H9 (cell line): Measurements from ENCODE around the gene UST. TPM values are rescaled to one million over a fixed set of nuclear protein-coding genes. Genes with fewer than 3 reads are reported as not detected.

Experiments used
- DNase-seq: peaks from one replicate; pipeline ENCODE4 v3.0.0-alpha.2; 2017
- H2AFZ ChIP-seq: one replicate; pipeline ENCODE4 v1.6.1; 2013; ENCODE audit warnings: mild to moderate bottlenecking, low read length, control low read depth, moderate library complexity
- H2AK5ac ChIP-seq: 2 replicates; pipeline ENCODE4 v1.6.1; 2013; ENCODE audit warnings: low read length, control low read depth, mixed read lengths; ENCODE audit not compliant: insufficient read length
- H2BK120ac ChIP-seq: one replicate; pipeline ENCODE4 v1.6.1; 2013; ENCODE audit warnings: low read depth, mild to moderate bottlenecking, low read length, control low read depth, inconsistent platforms; ENCODE audit not compliant: poor library complexity, severe bottlenecking
- H2BK12ac ChIP-seq: 2 replicates; pipeline ENCODE4 v1.6.1; 2013; ENCODE audit warnings: low read length, control low read depth, mixed read lengths, low read depth; ENCODE audit not compliant: insufficient read length
- H2BK15ac ChIP-seq: 2 replicates; pipeline ENCODE4 v1.6.1; 2013; ENCODE audit warnings: low read depth, low read length, control low read depth
- H2BK20ac ChIP-seq: one replicate; pipeline ENCODE4 v1.6.1; 2013; ENCODE audit warnings: low read depth, mild to moderate bottlenecking, low read length, control low read depth, inconsistent platforms; ENCODE audit not compliant: poor library complexity, severe bottlenecking
- H2BK5ac ChIP-seq: 2 replicates; pipeline ENCODE4 v1.6.1; 2013; ENCODE audit warnings: low read length, control low read depth, mixed read lengths; ENCODE audit not compliant: insufficient read length
- H3K14ac ChIP-seq: 2 replicates; pipeline ENCODE4 v1.6.1; 2013; ENCODE audit warnings: low read length, control low read depth; ENCODE audit not compliant: insufficient read depth
- H3K18ac ChIP-seq: 2 replicates; pipeline ENCODE4 v1.6.1; 2013; ENCODE audit warnings: low read depth, mild to moderate bottlenecking, mixed read lengths, low read length, control low read depth; ENCODE audit not compliant: insufficient read length
- H3K23ac ChIP-seq: 2 replicates; pipeline ENCODE4 v1.6.1; 2013; ENCODE audit warnings: low read length, control low read depth, mixed read lengths, low read depth; ENCODE audit not compliant: insufficient read length
- H3K23me2 ChIP-seq: 2 replicates; pipeline ENCODE4 v1.6.1; 2013; ENCODE audit warnings: low read depth, mild to moderate bottlenecking, mixed read lengths, low read length, control low read depth; ENCODE audit not compliant: insufficient read length, poor library complexity, severe bottlenecking
- H3K27ac ChIP-seq: 2 replicates; pipeline ENCODE4 v1.5.1; 2013; ENCODE audit warnings: low read length, control low read depth, mixed read lengths, low read depth; ENCODE audit not compliant: insufficient read length
- H3K27me3 ChIP-seq: 2 replicates; pipeline ENCODE4 v1.6.1; 2013; ENCODE audit warnings: low read length, control low read depth, inconsistent platforms; ENCODE audit not compliant: insufficient read depth
- H3K4ac ChIP-seq: 2 replicates; pipeline ENCODE4 v1.6.1; 2013; ENCODE audit warnings: low read depth, mild to moderate bottlenecking, control low read depth, inconsistent platforms, low read length, moderate library complexity
- H3K4me1 ChIP-seq: 2 replicates; pipeline ENCODE4 v1.6.1; 2013; ENCODE audit warnings: low read length, control low read depth, inconsistent platforms; ENCODE audit not compliant: insufficient read depth
- H3K4me2 ChIP-seq: 2 replicates; pipeline ENCODE4 v1.6.1; 2013; ENCODE audit warnings: low read length, control low read depth, mixed read lengths; ENCODE audit not compliant: insufficient read length, insufficient read depth
- H3K56ac ChIP-seq: 2 replicates; pipeline ENCODE4 v1.6.1; 2013; ENCODE audit warnings: low read depth, mild to moderate bottlenecking, mixed read lengths, low read length, control low read depth; ENCODE audit not compliant: insufficient read length
- H3K79me1 ChIP-seq: 2 replicates; pipeline ENCODE4 v1.6.1; 2013; ENCODE audit warnings: low read depth, mild to moderate bottlenecking, moderate library complexity, low read length, control low read depth, inconsistent platforms; ENCODE audit not compliant: insufficient read depth, poor library complexity, severe bottlenecking
- H3K79me2 ChIP-seq: 2 replicates; pipeline ENCODE4 v1.6.1; 2013; ENCODE audit warnings: low read length, control low read depth, inconsistent platforms; ENCODE audit not compliant: insufficient read depth
- H3K9ac ChIP-seq: 2 replicates; pipeline ENCODE4 v1.6.1; 2013; ENCODE audit warnings: low read length, control low read depth, mixed read lengths; ENCODE audit not compliant: insufficient read length; ENCODE audit errors: extremely low read depth
- H3K9me3 ChIP-seq: one replicate; pipeline ENCODE4 v1.6.1; 2013; ENCODE audit warnings: low read depth, low read length, inconsistent platforms; ENCODE audit not compliant: control insufficient read depth
- H3T11ph ChIP-seq: one replicate; pipeline ENCODE4 v1.6.1; 2013; ENCODE audit warnings: mild to moderate bottlenecking, low read length, control low read depth, inconsistent platforms
- H4K20me1 ChIP-seq: one replicate; pipeline ENCODE4 v1.6.1; 2013; ENCODE audit not compliant: control insufficient read depth, insufficient read length, insufficient read depth
- H4K5ac ChIP-seq: 2 replicates; pipeline ENCODE4 v1.6.1; 2013; ENCODE audit warnings: low read depth, mild to moderate bottlenecking, mixed read lengths, low read length, control low read depth; ENCODE audit not compliant: insufficient read length
- H4K8ac ChIP-seq: replicated peaks from 2 replicates; pipeline ENCODE4 v1.6.1; 2013; ENCODE audit warnings: low read length, control low read depth, mixed read lengths, low read depth; ENCODE audit not compliant: insufficient read length
- H4K91ac ChIP-seq: 2 replicates; pipeline ENCODE4 v1.6.1; 2013; ENCODE audit warnings: low read depth, mild to moderate bottlenecking, moderate library complexity, mixed read lengths, low read length, control low read depth; ENCODE audit not compliant: insufficient read length
- H3K27ac Mint-ChIP-seq, 3 experiments: 2 replicates in 2 of 3; 3 replicates in 1 of 3; pipeline ENCODE4 v1.8.0; 2020 to 2021; ENCODE audit warnings: mixed read lengths in 3 of 3, mild to moderate bottlenecking in 1 of 3, moderate library complexity in 1 of 3
- H3K27me3 Mint-ChIP-seq: 2 replicates; pipeline ENCODE4 v1.8.0; 2021; ENCODE audit warnings: low read depth, mild to moderate bottlenecking, moderate library complexity, mixed read lengths
- H3K36me3 Mint-ChIP-seq, 3 experiments: 2 replicates in 2 of 3; 3 replicates in 1 of 3; pipeline ENCODE4 v1.8.0; 2020 to 2021; ENCODE audit warnings: low read depth in 3 of 3, mixed read lengths in 3 of 3; ENCODE audit not compliant: insufficient read depth in 1 of 3
- H3K4me1 Mint-ChIP-seq, 2 experiments: 2 replicates each; pipeline ENCODE4 v1.8.0; 2020; ENCODE audit warnings: mixed read lengths in 2 of 2
- H3K4me3 Mint-ChIP-seq, 2 experiments: 2 replicates in 1 of 2; 3 replicates in 1 of 2; pipeline ENCODE4 v1.8.0; 2020 to 2021; ENCODE audit warnings: mild to moderate bottlenecking in 2 of 2, mixed read lengths in 2 of 2, moderate library complexity in 1 of 2
- H3K9me3 Mint-ChIP-seq, 2 experiments: 2 replicates in 1 of 2; 3 replicates in 1 of 2; pipeline ENCODE4 v1.8.0; 2020; ENCODE audit warnings: mild to moderate bottlenecking in 2 of 2, mixed read lengths in 2 of 2, moderate library complexity in 1 of 2
- WGBS: extraction: QIAGEN DNeasy Blood & Tissue Kit; methylation state at CpG from one replicate; pipeline ENCODE4 v1.1.7; 2013; ENCODE audit warnings: missing lambda C conversion rate, low lambda C conversion rate, mixed read lengths; ENCODE audit not compliant: insufficient read length; ENCODE audit errors: extremely low coverage; 5-methylcytosine and 5-hydroxymethylcytosine counted together
- total RNA-seq: library from RNA; stranded (reverse); gene quantifications from 2 replicates; pipeline ENCODE4 v1.2.1, GENCODE V29; 2021
- TF ChIP-seq, protein P1 (sequence below): fragments of 200-600 bp; sonication (generic); conservative IDR thresholded peaks from 3 replicates; pipeline ENCODE4 v1.8.0; 2021; ENCODE audit warnings: antibody characterized with exemption, mild to moderate bottlenecking

Gene UST
- total RNA-seq, 1 experiment from 2014 or later, result 14.4 TPM

DNA sequence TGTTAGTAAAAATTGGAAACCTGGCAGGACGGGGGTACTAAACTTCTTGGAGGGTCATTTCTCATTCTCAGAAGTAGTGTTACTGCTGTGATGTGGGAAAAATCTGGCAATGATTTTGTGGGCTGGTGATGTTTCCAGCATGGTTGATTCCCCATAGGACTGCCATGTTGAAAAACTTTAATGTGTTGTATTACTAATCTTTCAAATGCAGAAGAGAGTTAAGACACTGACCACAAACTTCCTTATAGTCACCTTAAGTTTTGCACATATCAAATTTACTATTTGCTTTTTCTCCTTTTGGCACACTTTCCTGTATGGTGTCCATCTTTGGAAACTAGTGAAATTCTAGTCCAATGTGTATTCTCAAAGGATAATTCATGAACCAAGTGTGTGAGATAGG is 334.5 kb downstream of the UST start:
- no peak overlapping the region for H3K23ac ChIP-seq
- no peak overlapping the region for H2BK20ac ChIP-seq
- no peaks in the 10 kb centered on the region for H3K9me3 ChIP-seq
- no peak overlapping the region for H4K5ac ChIP-seq
- H3K23me2 ChIP-seq, result no peaks in the 10 kb centered on the region
- no peak overlapping the region for H3K9ac ChIP-seq
- no peak overlapping the region for H2BK12ac ChIP-seq
- no peak overlapping the region for H3K56ac ChIP-seq
- H2AK5ac ChIP-seq, result no peak overlapping the region
- H3K4me1 ChIP-seq, result no peaks in the 10 kb centered on the region
- no peak overlapping the region for H2BK5ac ChIP-seq
- H4K91ac ChIP-seq, result no peak overlapping the region
- Mint-ChIP-seq H3K9me3 (no peaks in the 10 kb centered on the region), H3K4me3 (no peak overlapping the region), H3K27me3 (no peaks in the 10 kb centered on the region; the same call in 1 of the 2 replicates), H3K27ac (no peak overlapping the region), H3K4me1 (peaks cover 5 to 8% of the 10 kb centered on the region in 2 experiments), H3K36me3 (no peaks in the 10 kb centered on the region)
- WGBS, result no CpG with 5 or more reads among the region's 1 CpG
- no peaks in the 10 kb centered on the region for H3K79me2 ChIP-seq
- no peak for DNase-seq
- H3K79me1 ChIP-seq, result no peaks in the 10 kb centered on the region
- H3K27ac ChIP-seq, result no peak overlapping the region
- no peaks in the 10 kb centered on the region for H4K20me1 ChIP-seq
- no peaks in the 10 kb centered on the region for H3K27me3 ChIP-seq
- H2AFZ ChIP-seq, result no peak overlapping the region
- H3K4ac ChIP-seq, result no peak overlapping the region
- no peak overlapping the region for H4K8ac ChIP-seq
- H2BK15ac ChIP-seq, result no peak overlapping the region
- no peak overlapping the region for H3K18ac ChIP-seq
- no peak overlapping the region for H3K4me2 ChIP-seq
- TF ChIP-seq, protein P1, sequence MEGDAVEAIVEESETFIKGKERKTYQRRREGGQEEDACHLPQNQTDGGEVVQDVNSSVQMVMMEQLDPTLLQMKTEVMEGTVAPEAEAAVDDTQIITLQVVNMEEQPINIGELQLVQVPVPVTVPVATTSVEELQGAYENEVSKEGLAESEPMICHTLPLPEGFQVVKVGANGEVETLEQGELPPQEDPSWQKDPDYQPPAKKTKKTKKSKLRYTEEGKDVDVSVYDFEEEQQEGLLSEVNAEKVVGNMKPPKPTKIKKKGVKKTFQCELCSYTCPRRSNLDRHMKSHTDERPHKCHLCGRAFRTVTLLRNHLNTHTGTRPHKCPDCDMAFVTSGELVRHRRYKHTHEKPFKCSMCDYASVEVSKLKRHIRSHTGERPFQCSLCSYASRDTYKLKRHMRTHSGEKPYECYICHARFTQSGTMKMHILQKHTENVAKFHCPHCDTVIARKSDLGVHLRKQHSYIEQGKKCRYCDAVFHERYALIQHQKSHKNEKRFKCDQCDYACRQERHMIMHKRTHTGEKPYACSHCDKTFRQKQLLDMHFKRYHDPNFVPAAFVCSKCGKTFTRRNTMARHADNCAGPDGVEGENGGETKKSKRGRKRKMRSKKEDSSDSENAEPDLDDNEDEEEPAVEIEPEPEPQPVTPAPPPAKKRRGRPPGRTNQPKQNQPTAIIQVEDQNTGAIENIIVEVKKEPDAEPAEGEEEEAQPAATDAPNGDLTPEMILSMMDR, result no peak
- H3T11ph ChIP-seq, result no peak overlapping the region
- no peak overlapping the region for H3K14ac ChIP-seq
- H2BK120ac ChIP-seq, result no peak overlapping the region
